Measurements from ENCODE around the gene AKAP6.

GRCh38 chr14:32413967-32414640 lies 85.0 kb downstream of the AKAP6 start:
- TF ChIP-seq CTCF (IDR thresholded peaks at IDR 0.05) (no peak), POLR2A (IDR thresholded peaks at IDR 0.05) (no peak)

Data from adrenal gland (tissue), 5 donors.